Caco-2 (cell line): ENCODE results near the gene FANCC. TPM values are rescaled to one million over a fixed set of nuclear protein-coding genes. Genes with fewer than 3 reads are reported as not detected.

Experiments used
- BruUV-seq: library from RNA; stranded (reverse); fragments of 400-500 nt; replicated peaks from 2 replicates; lab custom pipeline; 2021; lab: Mats Ljungman, UMichigan
- CTCF ChIA-PET: fragments of 300-600 bp; sonication (Branson Sonifier 250); formaldehyde crosslinking; loops from one replicate; lab custom pipeline; 2022; ENCODE audit warnings: antibody characterized with exemption; lab: Charles Lee
- POLR2A ChIA-PET: fragments of 300-600 bp; sonication (Branson Sonifier 250); formaldehyde crosslinking; loops from one replicate; lab custom pipeline; 2022; ENCODE audit warnings: antibody characterized with exemption; lab: Charles Lee
- DNase-seq, 2 experiments: peaks; one replicate each; pipeline versions ENCODE4 v3.0.0 to v3.0.0-alpha.2; 2020 to 2022
- H3K27me3 ChIP-seq: replicated peaks from 2 replicates; pipeline ENCODE4 v1.6.0; 2011; ENCODE audit warnings: low read length; ENCODE audit not compliant: control insufficient read depth, insufficient read depth
- H3K36me3 ChIP-seq: 2 replicates; pipeline ENCODE4 v1.5.1; 2011; ENCODE audit warnings: low read length; ENCODE audit not compliant: control insufficient read depth, insufficient read depth
- H3K4me1 ChIP-seq: fragments of 250-450 bp; sonication (Bioruptor Pico); 2 replicates; pipeline ENCODE4 v1.5.1; 2020; ENCODE audit warnings: mild to moderate bottlenecking
- H3K4me3 ChIP-seq: 2 replicates; pipeline ENCODE4 v1.5.1; 2011; ENCODE audit warnings: low read depth, mild to moderate bottlenecking, control low read depth, low read length
- H3K9me3 ChIP-seq: fragments of 250-450 bp; sonication (Bioruptor Pico); 2 replicates; pipeline ENCODE4 v1.5.1; 2020; ENCODE audit warnings: mild to moderate bottlenecking, moderate library complexity
- H3K27ac Mint-ChIP-seq: one replicate; pipeline ENCODE4 v1.8.0; 2022; ENCODE audit warnings: mixed read lengths; ENCODE audit not compliant: unreplicated experiment
- H3K27me3 Mint-ChIP-seq: one replicate; pipeline ENCODE4 v1.8.0; 2022; ENCODE audit warnings: mixed read lengths; ENCODE audit not compliant: insufficient read depth, unreplicated experiment
- H3K36me3 Mint-ChIP-seq: one replicate; pipeline ENCODE4 v1.8.0; 2022; ENCODE audit warnings: mild to moderate bottlenecking, mixed read lengths; ENCODE audit not compliant: insufficient read depth, unreplicated experiment
- H3K4me1 Mint-ChIP-seq: one replicate; pipeline ENCODE4 v1.8.0; 2022; ENCODE audit warnings: low read depth, mixed read lengths; ENCODE audit not compliant: unreplicated experiment
- H3K4me3 Mint-ChIP-seq: one replicate; pipeline ENCODE4 v1.8.0; 2022; ENCODE audit warnings: mild to moderate bottlenecking, moderate library complexity, mixed read lengths; ENCODE audit not compliant: unreplicated experiment
- H3K9me3 Mint-ChIP-seq: one replicate; pipeline ENCODE4 v1.8.0; 2022; ENCODE audit warnings: mixed read lengths; ENCODE audit not compliant: unreplicated experiment
- intact Hi-C: fragments of 100-400 bp; cut with micrococcal nuclease; formaldehyde crosslinking; loops from one replicate; pipeline ENCODE4 v1.10.0; 2022; ENCODE audit not compliant: unreplicated experiment
- total RNA-seq: library from RNA; stranded (reverse); gene quantifications from 2 replicates; pipeline ENCODE4 v1.2.3, GENCODE V29; 2022
- TF ChIP-seq, protein P1 (sequence below), 2 experiments: fragments of 200-600 bp in 1 of 2; IDR thresholded peaks; 1 replicate in 1 of 2; 2 replicates in 1 of 2; pipeline versions ENCODE4 v1.5.1 to v1.8.0; 2011 to 2022; ENCODE audit warnings: antibody characterized with exemption in 1 of 2, control low read depth in 1 of 2, inconsistent platforms in 1 of 2, low read depth in 1 of 2, low read length in 1 of 2, mild to moderate bottlenecking in 1 of 2, moderate library complexity in 1 of 2; ENCODE audit not compliant: insufficient read depth in 1 of 2, severe bottlenecking in 1 of 2, unreplicated experiment in 1 of 2

FANCC gene
- total RNA-seq, 1 experiment from 2014 or later: 29.2 TPM

DNA sequence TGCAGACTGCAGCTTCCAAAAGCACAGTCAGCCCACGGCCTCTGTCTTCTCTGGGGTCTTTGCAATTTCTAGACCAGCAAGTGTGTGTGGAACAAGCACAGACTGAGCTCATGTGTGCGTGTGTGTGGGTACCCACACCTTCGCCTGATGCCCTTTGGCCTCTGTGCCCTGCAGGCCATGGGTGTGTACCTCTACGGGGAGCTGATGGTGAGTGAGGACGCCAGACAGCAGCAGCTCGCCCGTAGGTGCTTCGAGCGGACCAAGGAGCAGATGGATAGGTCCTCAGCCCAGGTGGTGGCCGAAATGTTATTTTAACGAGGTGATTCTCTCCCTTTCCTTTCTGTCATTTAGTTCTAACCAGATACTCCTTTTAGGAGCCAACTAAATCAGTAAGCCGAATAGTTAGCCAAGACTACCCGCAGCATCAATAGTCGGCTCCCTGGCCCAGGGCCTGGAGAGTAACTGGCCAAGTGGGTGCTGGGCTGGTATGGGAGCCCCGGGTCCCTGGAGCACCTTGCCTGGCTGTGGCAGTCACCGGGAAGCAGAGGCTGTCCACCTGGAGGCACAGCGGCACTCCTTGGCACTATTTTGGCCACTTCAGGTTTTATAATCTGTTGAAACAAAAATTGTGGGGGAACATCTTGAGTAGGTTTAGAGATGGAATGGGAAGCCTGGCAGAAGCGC is 235.0 kb downstream of the FANCC start:
- peak overlapping the region; percentile 21 for H3K27ac Mint-ChIP-seq
- POLR2A ChIA-PET: no interaction called here

DNA sequence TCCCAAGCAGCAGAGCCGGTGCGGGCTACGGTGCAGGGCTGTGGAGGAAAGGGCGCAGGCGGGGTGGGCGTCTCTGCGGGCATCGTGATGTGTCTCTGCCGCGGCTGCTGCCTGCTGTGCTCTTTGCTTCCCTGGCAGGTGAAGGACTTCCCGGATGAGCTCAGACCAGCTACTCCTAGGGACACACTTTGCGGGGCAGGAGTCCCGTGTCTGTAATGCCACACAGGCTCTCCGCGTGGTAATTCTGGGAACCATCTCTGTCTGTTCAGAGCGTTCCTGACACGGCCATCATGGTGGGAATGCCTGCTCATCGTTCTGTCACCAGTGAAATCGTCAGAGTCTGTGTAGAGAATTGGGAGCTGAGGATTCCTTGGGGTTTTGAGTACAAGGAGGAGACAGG is 235.5 kb downstream of the FANCC start:
- ChIA-PET POLR2A (no interaction called here), CTCF (no interaction called here)
- peak in 1 of 2 experiments; percentile 9 for DNase-seq
- Histone ChIP-seq H3K4me1 (peaks cover 28% of the 10 kb centered on the region), H3K9me3 (no peaks in the 10 kb centered on the region), H3K4me3 (no peak overlapping the region), H3K36me3 (peaks cover 14% of the 10 kb centered on the region), H3K27me3 (no peaks in the 10 kb centered on the region)
- no peak overlapping the region for H3K4me3 Mint-ChIP-seq
- no peaks in the 10 kb centered on the region for H3K9me3 Mint-ChIP-seq
- peaks cover 97% of the 10 kb centered on the region for H3K36me3 Mint-ChIP-seq
- intact Hi-C loops: no loop called here
- no TSS peak for BruUV-seq
- TF ChIP-seq, protein P1, sequence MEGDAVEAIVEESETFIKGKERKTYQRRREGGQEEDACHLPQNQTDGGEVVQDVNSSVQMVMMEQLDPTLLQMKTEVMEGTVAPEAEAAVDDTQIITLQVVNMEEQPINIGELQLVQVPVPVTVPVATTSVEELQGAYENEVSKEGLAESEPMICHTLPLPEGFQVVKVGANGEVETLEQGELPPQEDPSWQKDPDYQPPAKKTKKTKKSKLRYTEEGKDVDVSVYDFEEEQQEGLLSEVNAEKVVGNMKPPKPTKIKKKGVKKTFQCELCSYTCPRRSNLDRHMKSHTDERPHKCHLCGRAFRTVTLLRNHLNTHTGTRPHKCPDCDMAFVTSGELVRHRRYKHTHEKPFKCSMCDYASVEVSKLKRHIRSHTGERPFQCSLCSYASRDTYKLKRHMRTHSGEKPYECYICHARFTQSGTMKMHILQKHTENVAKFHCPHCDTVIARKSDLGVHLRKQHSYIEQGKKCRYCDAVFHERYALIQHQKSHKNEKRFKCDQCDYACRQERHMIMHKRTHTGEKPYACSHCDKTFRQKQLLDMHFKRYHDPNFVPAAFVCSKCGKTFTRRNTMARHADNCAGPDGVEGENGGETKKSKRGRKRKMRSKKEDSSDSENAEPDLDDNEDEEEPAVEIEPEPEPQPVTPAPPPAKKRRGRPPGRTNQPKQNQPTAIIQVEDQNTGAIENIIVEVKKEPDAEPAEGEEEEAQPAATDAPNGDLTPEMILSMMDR (IDR thresholded peaks at IDR 0.05; ENCODE audit: insufficient read depth in 1 of 2, low read depth in 1 of 2, low read length in 1 of 2, severe bottlenecking in 1 of 2, unreplicated experiment in 1 of 2): no peak
- no peaks in the 10 kb centered on the region for H3K27me3 Mint-ChIP-seq
- H3K4me1 Mint-ChIP-seq: peaks cover 27% of the 10 kb centered on the region
- H3K27ac Mint-ChIP-seq: no peak overlapping the region

More for the DNA sequence above, 235.0 kb downstream of the FANCC start:
- Mint-ChIP-seq H3K4me3 (no peak overlapping the region), H3K4me1 (peaks cover 21% of the 10 kb centered on the region), H3K36me3 (peaks cover 95% of the 10 kb centered on the region), H3K27me3 (no peaks in the 10 kb centered on the region), H3K9me3 (no peaks in the 10 kb centered on the region)
- H3K4me3 ChIP-seq: no peak overlapping the region
- BruUV-seq: no TSS peak
- H3K9me3 ChIP-seq: no peaks in the 10 kb centered on the region
- TF ChIP-seq, protein P1 (IDR thresholded peaks at IDR 0.05; ENCODE audit: insufficient read depth in 1 of 2, low read depth in 1 of 2, low read length in 1 of 2, severe bottlenecking in 1 of 2, unreplicated experiment in 1 of 2): no peak
- H3K4me1 ChIP-seq: peaks cover 23% of the 10 kb centered on the region
- intact Hi-C loops: no loop called here
- no peaks in the 10 kb centered on the region for H3K27me3 ChIP-seq
- CTCF ChIA-PET: no interaction called here
- H3K36me3 ChIP-seq: peaks cover 14% of the 10 kb centered on the region
- peak in 1 of 2 experiments; percentile 8 for DNase-seq

DNA sequence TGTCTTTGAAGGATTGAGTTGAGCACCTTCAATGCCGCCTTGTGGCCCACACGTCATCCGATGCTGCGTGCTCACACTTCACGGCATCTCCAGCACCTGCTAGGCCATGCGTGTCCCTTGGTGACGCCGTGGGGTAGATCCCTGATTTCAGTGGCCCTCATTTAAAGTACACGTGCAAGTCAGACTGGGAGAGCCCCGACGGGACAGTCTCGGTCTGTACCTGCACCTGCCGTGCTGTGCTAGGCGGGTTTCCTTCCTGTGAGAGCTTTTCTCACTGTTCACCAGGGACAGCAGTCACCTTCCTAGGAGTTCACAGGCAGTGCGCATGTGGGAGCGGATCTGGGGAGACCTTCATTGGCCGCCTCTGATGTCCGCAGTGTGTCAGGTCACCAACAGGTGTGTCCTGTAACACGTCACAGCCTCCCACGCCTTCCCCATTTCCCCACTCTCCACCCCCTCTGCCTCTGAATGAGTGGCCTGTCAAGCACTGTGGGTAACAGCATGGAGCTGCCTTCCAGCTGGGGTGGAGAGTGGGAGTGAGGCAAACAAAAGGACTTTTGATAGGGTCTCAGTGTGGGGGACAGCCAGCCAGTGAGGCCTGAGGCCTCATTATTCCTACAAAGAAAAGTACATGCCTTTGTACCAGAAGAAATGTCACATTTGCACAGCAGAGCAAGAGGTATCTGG is 236.4 kb downstream of the FANCC start:
- H3K27me3 Mint-ChIP-seq: no peaks in the 10 kb centered on the region
- TF ChIP-seq, protein P1 (IDR thresholded peaks at IDR 0.05; ENCODE audit: insufficient read depth in 1 of 2, low read depth in 1 of 2, low read length in 1 of 2, severe bottlenecking in 1 of 2, unreplicated experiment in 1 of 2): no peak
- no peak overlapping the region for H3K4me3 Mint-ChIP-seq
- H3K4me1 Mint-ChIP-seq: peaks cover 36% of the 10 kb centered on the region
- H3K9me3 Mint-ChIP-seq: no peaks in the 10 kb centered on the region
- H3K36me3 Mint-ChIP-seq: peaks cover 97% of the 10 kb centered on the region
- H3K4me1 ChIP-seq: peaks cover 37% of the 10 kb centered on the region
- no peaks in the 10 kb centered on the region for H3K9me3 ChIP-seq
- intact Hi-C loops: no loop called here
- no peak overlapping the region for H3K27ac Mint-ChIP-seq
- POLR2A ChIA-PET: no interaction called here
- H3K36me3 ChIP-seq: peaks cover 13% of the 10 kb centered on the region
- no peak overlapping the region for H3K4me3 ChIP-seq
- H3K27me3 ChIP-seq: no peaks in the 10 kb centered on the region
- CTCF ChIA-PET: no interaction called here
- DNase-seq: peak in 1 of 2 experiments; percentile 22
- no TSS peak for BruUV-seq
